Body of pancreas (tissue), 4 donors: ENCODE measurements around the gene ADARB1.

Source experiments
- POLR2A ChIP-seq, 3 donors: fragments of 450-650 bp; IDR thresholded peaks; one replicate each; pipeline ENCODE4 v1.6.1; 2016; ENCODE audit warnings: antibody characterized with exemption in 3 of 3, mild to moderate bottlenecking in 2 of 3
- TF ChIP-seq, protein P1 (sequence below), 7 experiments: fragments of 450-650 bp in 4 of 7; fragments of 200-600 bp in 3 of 7; sonication (generic) in 3 of 7; IDR thresholded peaks; one replicate each; pipeline ENCODE4 v1.5.1; 2016 to 2019; ENCODE audit warnings: antibody characterized with exemption in 7 of 7

DNA sequence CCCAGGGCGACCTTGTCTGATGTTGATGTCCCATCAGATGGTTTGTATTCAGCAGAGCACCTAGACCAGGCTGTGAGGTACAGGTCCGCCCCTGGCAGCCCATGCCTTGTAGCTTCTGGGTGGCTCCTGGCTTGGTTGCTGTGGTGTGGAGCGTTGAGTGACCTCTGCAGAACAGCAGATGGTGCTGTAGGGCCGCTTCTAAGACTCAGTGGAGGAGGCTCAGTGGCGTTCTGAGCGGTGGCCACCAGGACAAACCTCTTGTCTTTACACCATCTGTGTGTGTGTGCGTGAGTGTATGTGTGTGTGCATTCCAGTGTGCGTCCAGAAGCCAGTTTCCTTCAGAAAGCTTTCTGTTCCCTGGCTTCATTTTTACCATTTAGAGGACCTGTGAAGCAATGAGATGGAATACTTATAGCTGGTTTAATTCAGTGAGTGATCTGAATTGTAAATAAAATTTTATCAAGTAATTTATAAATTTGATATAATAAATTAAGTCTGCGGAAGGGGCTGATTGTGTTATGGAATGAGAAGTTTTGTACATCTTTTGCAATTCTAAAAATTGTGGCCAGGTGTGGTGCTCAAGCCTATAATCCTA is 66.1 kb downstream of the ADARB1 start:
- TF ChIP-seq, protein P1, sequence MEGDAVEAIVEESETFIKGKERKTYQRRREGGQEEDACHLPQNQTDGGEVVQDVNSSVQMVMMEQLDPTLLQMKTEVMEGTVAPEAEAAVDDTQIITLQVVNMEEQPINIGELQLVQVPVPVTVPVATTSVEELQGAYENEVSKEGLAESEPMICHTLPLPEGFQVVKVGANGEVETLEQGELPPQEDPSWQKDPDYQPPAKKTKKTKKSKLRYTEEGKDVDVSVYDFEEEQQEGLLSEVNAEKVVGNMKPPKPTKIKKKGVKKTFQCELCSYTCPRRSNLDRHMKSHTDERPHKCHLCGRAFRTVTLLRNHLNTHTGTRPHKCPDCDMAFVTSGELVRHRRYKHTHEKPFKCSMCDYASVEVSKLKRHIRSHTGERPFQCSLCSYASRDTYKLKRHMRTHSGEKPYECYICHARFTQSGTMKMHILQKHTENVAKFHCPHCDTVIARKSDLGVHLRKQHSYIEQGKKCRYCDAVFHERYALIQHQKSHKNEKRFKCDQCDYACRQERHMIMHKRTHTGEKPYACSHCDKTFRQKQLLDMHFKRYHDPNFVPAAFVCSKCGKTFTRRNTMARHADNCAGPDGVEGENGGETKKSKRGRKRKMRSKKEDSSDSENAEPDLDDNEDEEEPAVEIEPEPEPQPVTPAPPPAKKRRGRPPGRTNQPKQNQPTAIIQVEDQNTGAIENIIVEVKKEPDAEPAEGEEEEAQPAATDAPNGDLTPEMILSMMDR (IDR thresholded peaks at IDR 0.05): peak; percentile 43 to 87 (median 66)
- TF ChIP-seq POLR2A (IDR thresholded peaks at IDR 0.05): no peak
